Muscle layer of colon (tissue), 2 donors: Measurements from ENCODE around the gene STAG2.

Experiments
- H3K27ac ChIP-seq: one replicate; pipeline ENCODE4 v1.7.0; 2013; ENCODE audit warnings: low read depth, mild to moderate bottlenecking, low read length, moderate library complexity
- H3K27me3 ChIP-seq, 2 donors: one replicate each; pipeline ENCODE4 v1.7.0; 2013; ENCODE audit warnings: low read length in 2 of 2, mild to moderate bottlenecking in 2 of 2; ENCODE audit not compliant: insufficient read depth in 2 of 2, control insufficient read depth in 1 of 2
- H3K36me3 ChIP-seq: one replicate; pipeline ENCODE4 v1.7.0; 2013; ENCODE audit warnings: mild to moderate bottlenecking, low read length; ENCODE audit not compliant: insufficient read depth
- H3K4me1 ChIP-seq: one replicate; pipeline ENCODE4 v1.7.0; 2013; ENCODE audit warnings: mild to moderate bottlenecking, low read length; ENCODE audit not compliant: insufficient read depth
- H3K4me3 ChIP-seq, 2 donors: one replicate each; pipeline ENCODE4 v1.7.0; 2013; ENCODE audit warnings: low read length in 2 of 2, low read depth in 1 of 2, mild to moderate bottlenecking in 1 of 2, moderate library complexity in 1 of 2
- H3K9ac ChIP-seq: one replicate; pipeline ENCODE4 v1.7.0; 2013; ENCODE audit warnings: low read length
- H3K9me3 ChIP-seq: one replicate; pipeline ENCODE4 v1.7.0; 2013; ENCODE audit warnings: mild to moderate bottlenecking, low read length
- donor health status: abdominal sarcoma.
- donor health status: Adenocarcinoma of cecum.

The STAG2 gene

GRCh38 chrX:124005228-124005627, 43.7 kb downstream of the STAG2 start:
- Histone ChIP-seq H3K9me3 (no peaks in the 10 kb centered on the region), H3K36me3 (no peaks in the 10 kb centered on the region), H3K4me1 (peaks cover 4% of the 10 kb centered on the region), H3K4me3 (no peak overlapping the region), H3K27ac (no peak overlapping the region), H3K27me3 (no peaks in the 10 kb centered on the region), H3K9ac (no peak overlapping the region)

DNA sequence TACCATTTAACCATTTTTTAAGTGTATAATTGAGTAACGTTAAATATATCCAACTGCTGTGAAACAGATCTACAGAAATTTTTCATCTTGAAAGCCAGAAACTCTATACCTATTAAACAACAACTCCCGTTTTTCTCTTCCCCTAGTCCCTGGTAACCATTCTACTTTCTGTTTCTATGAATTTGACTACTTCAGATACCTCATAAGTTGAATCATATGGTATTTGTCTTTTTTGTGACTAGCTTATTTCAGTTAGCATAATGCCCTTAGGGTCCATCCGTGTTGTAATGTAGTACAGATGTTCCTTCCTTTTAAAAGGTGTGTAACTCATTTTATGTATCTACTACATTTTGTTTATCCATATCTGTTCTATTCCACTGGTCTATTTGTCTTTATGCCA, 48.7 kb downstream of the STAG2 start:
- H3K9me3 ChIP-seq = no peaks in the 10 kb centered on the region
- no peaks in the 10 kb centered on the region for H3K27me3 ChIP-seq
- no peak overlapping the region for H3K9ac ChIP-seq
- H3K4me1 ChIP-seq = peaks cover 14% of the 10 kb centered on the region
- no peaks in the 10 kb centered on the region for H3K36me3 ChIP-seq
- H3K27ac ChIP-seq = no peak overlapping the region
- no peak overlapping the region for H3K4me3 ChIP-seq

GRCh38 chrX:124010566-124010965, 49.1 kb downstream of the STAG2 start:
- Histone ChIP-seq H3K9me3 (no peaks in the 10 kb centered on the region), H3K27ac (no peak overlapping the region), H3K9ac (no peak overlapping the region), H3K4me3 (no peak overlapping the region), H3K4me1 (peaks cover 14% of the 10 kb centered on the region), H3K36me3 (no peaks in the 10 kb centered on the region), H3K27me3 (no peaks in the 10 kb centered on the region)

- Histone ChIP-seq H3K27me3 (no peaks in the 10 kb centered on the region), H3K9ac (no peak overlapping the region), H3K27ac (no peak overlapping the region), H3K4me1 (peaks cover 10% of the 10 kb centered on the region), H3K36me3 (no peaks in the 10 kb centered on the region), H3K9me3 (no peaks in the 10 kb centered on the region), H3K4me3 (no peak overlapping the region)
Observed at GRCh38 chrX:124015721-124016120, 54.2 kb downstream of the STAG2 start.

DNA sequence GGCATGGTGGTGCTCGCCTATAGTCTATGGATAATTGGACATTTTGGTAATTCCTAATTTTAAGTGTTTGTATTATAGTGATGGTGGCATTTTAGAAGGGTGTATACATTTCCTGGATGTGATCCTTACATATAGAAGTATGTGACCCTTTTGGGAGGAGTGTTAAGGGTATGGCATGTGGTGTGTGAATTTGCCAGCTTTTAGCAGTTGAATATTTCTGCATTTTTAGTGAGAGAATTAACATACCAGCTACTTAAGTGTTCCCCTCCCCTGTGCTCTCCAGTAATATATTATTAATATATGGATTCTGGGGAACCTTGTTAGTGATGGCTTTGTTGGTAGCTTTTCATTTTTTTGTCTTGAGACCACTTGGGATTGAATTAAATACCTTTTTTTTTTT, 55.3 kb downstream of the STAG2 start:
- Histone ChIP-seq H3K9ac (no peak overlapping the region), H3K36me3 (no peaks in the 10 kb centered on the region), H3K9me3 (no peaks in the 10 kb centered on the region), H3K27ac (no peak overlapping the region), H3K4me1 (peaks cover 10% of the 10 kb centered on the region), H3K27me3 (no peaks in the 10 kb centered on the region), H3K4me3 (no peak overlapping the region)

DNA sequence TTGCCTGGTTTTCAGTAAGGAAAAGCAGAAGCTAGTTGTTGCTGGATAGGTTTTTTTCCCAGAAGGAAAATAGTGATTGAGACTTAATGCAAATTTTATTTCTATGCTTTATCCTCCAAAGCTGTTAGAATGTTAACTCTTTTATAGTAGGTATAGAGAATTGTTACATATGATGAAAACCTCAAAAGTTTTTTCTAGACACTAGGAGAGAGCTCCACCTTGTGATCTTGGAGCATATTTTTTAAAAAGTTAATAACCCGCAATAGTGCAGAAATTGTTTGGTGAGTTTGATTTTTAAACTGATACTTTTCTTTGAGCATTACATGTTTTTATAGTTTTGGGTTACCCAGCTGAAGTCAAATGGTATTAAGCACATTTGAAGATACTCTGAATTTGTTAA, 56.5 kb downstream of the STAG2 start:
- Histone ChIP-seq H3K9me3 (no peaks in the 10 kb centered on the region), H3K27ac (no peak overlapping the region), H3K27me3 (no peaks in the 10 kb centered on the region), H3K4me3 (no peak overlapping the region), H3K36me3 (no peaks in the 10 kb centered on the region), H3K4me1 (peaks cover 6% of the 10 kb centered on the region), H3K9ac (no peak overlapping the region)

DNA sequence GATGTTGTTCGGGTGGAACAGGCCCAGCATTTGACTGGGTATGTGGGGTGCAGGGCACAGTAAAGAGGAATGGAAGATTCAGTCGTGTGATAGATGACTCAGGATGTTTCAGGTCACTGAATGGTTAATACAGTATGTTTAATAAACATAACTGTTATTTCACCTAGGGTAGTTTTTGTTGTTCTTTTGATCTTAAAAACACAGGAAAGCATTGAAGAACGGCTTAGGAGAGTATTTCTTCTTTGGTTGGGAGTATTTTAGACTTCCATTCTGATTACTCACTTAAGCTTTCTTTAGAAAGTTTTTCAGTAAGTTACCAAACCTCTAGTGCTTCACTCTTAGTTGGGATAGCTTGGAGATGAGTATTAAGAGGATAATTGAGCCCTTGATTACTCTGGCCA, 62.3 kb downstream of the STAG2 start:
- Histone ChIP-seq H3K9ac (no peak overlapping the region), H3K36me3 (no peaks in the 10 kb centered on the region), H3K9me3 (no peaks in the 10 kb centered on the region), H3K4me3 (no peak overlapping the region), H3K4me1 (no peaks in the 10 kb centered on the region), H3K27ac (no peak overlapping the region), H3K27me3 (no peaks in the 10 kb centered on the region)

- Histone ChIP-seq H3K4me1 (no peaks in the 10 kb centered on the region), H3K36me3 (no peaks in the 10 kb centered on the region), H3K4me3 (no peak overlapping the region), H3K27ac (no peak overlapping the region), H3K9ac (no peak overlapping the region), H3K27me3 (no peaks in the 10 kb centered on the region), H3K9me3 (no peaks in the 10 kb centered on the region)
Observed at GRCh38 chrX:124026529-124026928, 65.0 kb downstream of the STAG2 start.

DNA sequence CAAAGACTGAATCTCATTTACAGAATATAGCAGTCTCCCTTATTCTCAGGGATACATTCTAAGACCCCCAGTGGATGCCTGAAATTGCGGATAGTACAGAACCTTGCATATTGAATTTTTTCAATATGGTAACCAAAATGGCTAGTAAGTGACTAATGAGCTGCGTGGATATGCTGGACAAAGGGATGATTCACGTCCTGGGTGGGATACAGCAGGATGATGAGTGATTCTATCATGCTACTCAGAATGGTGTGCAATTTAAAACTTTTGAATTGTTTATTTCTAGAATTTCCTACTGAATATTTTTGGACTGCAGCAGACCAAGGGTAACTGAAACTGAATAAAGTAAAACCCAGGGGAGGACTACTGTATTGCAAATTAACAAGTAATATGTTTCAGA, 66.7 kb downstream of the STAG2 start:
- H3K9me3 ChIP-seq = no peaks in the 10 kb centered on the region
- H3K9ac ChIP-seq = no peak overlapping the region
- no peak overlapping the region for H3K4me3 ChIP-seq
- H3K27me3 ChIP-seq = no peaks in the 10 kb centered on the region
- H3K4me1 ChIP-seq = no peaks in the 10 kb centered on the region
- H3K27ac ChIP-seq = no peak overlapping the region
- H3K36me3 ChIP-seq = no peaks in the 10 kb centered on the region

DNA sequence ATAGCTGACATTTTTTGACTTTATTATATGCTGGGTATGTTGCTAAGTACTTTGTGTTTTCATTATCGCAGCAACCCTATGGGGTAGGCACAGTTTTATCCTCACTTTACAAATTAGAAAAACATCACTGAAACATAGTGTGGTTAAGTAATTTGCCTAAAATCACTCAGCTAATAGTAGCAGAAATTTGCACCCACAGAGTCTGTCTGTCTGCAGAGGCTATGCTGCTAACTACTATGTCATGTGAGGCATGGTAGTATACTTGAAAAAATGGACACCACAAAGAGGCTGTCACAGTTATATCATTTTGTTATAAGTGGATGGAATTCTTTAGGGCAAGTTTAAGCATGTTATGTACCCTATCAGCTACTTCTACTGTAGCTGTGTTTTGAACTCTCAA, 69.0 kb downstream of the STAG2 start:
- no peaks in the 10 kb centered on the region for H3K9me3 ChIP-seq
- no peak overlapping the region for H3K27ac ChIP-seq
- H3K9ac ChIP-seq = no peak overlapping the region
- no peaks in the 10 kb centered on the region for H3K4me1 ChIP-seq
- no peak overlapping the region for H3K4me3 ChIP-seq
- H3K36me3 ChIP-seq = no peaks in the 10 kb centered on the region
- no peaks in the 10 kb centered on the region for H3K27me3 ChIP-seq

DNA sequence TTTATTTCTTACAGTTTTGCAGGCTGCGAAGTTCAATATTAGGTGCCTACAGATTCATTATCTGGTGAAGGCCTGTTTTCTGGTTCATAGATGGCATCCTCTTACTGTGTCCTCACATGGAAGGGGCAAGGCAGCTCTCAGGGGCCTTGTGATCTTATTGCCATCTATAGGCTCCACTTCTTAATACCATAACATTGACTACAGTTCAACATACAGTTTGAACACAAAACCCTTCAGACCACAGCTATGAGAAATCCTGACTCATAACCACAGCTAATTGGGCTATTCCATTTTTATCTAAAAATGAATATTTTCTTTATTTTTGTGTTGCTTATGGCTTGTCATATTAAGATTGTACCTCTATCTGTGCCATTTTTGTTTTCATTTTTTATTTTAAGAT, 72.3 kb downstream of the STAG2 start:
- H3K27ac ChIP-seq = no peak overlapping the region
- no peak overlapping the region for H3K9ac ChIP-seq
- H3K4me3 ChIP-seq = no peak overlapping the region
- H3K4me1 ChIP-seq = no peaks in the 10 kb centered on the region
- H3K27me3 ChIP-seq = no peaks in the 10 kb centered on the region
- H3K36me3 ChIP-seq = no peaks in the 10 kb centered on the region
- H3K9me3 ChIP-seq = no peaks in the 10 kb centered on the region

- H3K36me3 ChIP-seq = no peaks in the 10 kb centered on the region
- no peaks in the 10 kb centered on the region for H3K27me3 ChIP-seq
- no peak overlapping the region for H3K4me3 ChIP-seq
- H3K9ac ChIP-seq = no peak overlapping the region
- no peaks in the 10 kb centered on the region for H3K9me3 ChIP-seq
- H3K27ac ChIP-seq = no peak overlapping the region
- H3K4me1 ChIP-seq = no peaks in the 10 kb centered on the region
Observed at GRCh38 chrX:124035657-124036056, 74.2 kb downstream of the STAG2 start.
